GM18502 (cell line): ENCODE measurements around the gene GRK5.
A peak's percentile ranks its signal among the peaks of the same experiment; 100 is the strongest.
"Not testable (repeated sequence)": the region's sequence is repeated elsewhere in the genome, so short reads cannot be mapped to it uniquely, and the experiment has no call there.

ENCODE experiments used
- ATAC-seq: cut with Tn5 transposase; IDR thresholded peaks from one replicate; pipeline ENCODE4 v1.9.1; 2021; ENCODE audit warnings: mild to moderate bottlenecking; ENCODE audit not compliant: unreplicated experiment, poor library complexity

Gene GRK5

GRCh38 chr10:119269737-119270136, 62.4 kb downstream of the GRK5 start:
- no peak for ATAC-seq

- ATAC-seq: peak; percentile 62
These were observed 63.5 kb downstream of the GRK5 start for GRCh38 chr10:119270762-119271366.

- ATAC-seq: not testable (repeated sequence)
These were observed 65.0 kb downstream of the GRK5 start for GRCh38 chr10:119272338-119272734.

GRCh38 chr10:119272736-119273135, 65.4 kb downstream of the GRK5 start:
- no peak for ATAC-seq

- no peak for ATAC-seq
These were observed 66.0 kb downstream of the GRK5 start for GRCh38 chr10:119273413-119273812.

- no peak for ATAC-seq
These were observed 67.2 kb downstream of the GRK5 start for GRCh38 chr10:119274519-119275045.

- no peak for ATAC-seq
These were observed 67.7 kb downstream of the GRK5 start for GRCh38 chr10:119275085-119275484.

- ATAC-seq: not testable (repeated sequence)
These were observed 68.8 kb downstream of the GRK5 start for GRCh38 chr10:119276194-119276593.

GRCh38 chr10:119278126-119278709, 70.8 kb downstream of the GRK5 start:
- ATAC-seq: no peak

- ATAC-seq: no peak
These were observed 72.1 kb downstream of the GRK5 start for GRCh38 chr10:119279441-119279840.

GRCh38 chr10:119281581-119282071, 74.3 kb downstream of the GRK5 start:
- ATAC-seq: no peak

- no peak for ATAC-seq
These were observed 75.1 kb downstream of the GRK5 start for GRCh38 chr10:119282446-119282845.

GRCh38 chr10:119283387-119283786, 76.0 kb downstream of the GRK5 start:
- ATAC-seq: no peak

- ATAC-seq: peak; percentile 71
These were observed 76.4 kb downstream of the GRK5 start for GRCh38 chr10:119283818-119284217.

- ATAC-seq: no peak
These were observed 77.3 kb downstream of the GRK5 start for GRCh38 chr10:119284679-119285096.

GRCh38 chr10:119285495-119286267, 78.3 kb downstream of the GRK5 start:
- ATAC-seq: peak; percentile 38

GRCh38 chr10:119286516-119286915, 79.1 kb downstream of the GRK5 start:
- no peak for ATAC-seq

GRCh38 chr10:119286983-119287633, 79.7 kb downstream of the GRK5 start:
- ATAC-seq: no peak

GRCh38 chr10:119288574-119289001, 81.2 kb downstream of the GRK5 start:
- no peak for ATAC-seq

GRCh38 chr10:119289227-119289920, 82.0 kb downstream of the GRK5 start:
- ATAC-seq: no peak
